ENCODE measurements around the gene OR5AU1.
"Not testable (repeated sequence)": the region's sequence is repeated elsewhere in the genome, so short reads cannot be mapped to it uniquely, and the experiment has no call there.

OR5AU1 gene

GRCh38 chr14:21192875-21193535, 37.1 kb upstream of the OR5AU1 start:
- TF ChIP-seq GATA1 (IDR thresholded peaks at IDR 0.05; ENCODE audit: low read depth, low read length) = no peak
- no peak for TF ChIP-seq POLR2A (IDR thresholded peaks at IDR 0.05; ENCODE audit: low read length)
- DNase-seq = no peak

GRCh38 chr14:21192447-21192822, 36.6 kb upstream of the OR5AU1 start:
- TF ChIP-seq GATA1 (IDR thresholded peaks at IDR 0.05; ENCODE audit: low read depth, low read length) (no peak), POLR2A (IDR thresholded peaks at IDR 0.05; ENCODE audit: low read length) (no peak)
- no peak for DNase-seq

GRCh38 chr14:21191809-21192446, 36.1 kb upstream of the OR5AU1 start:
- TF ChIP-seq POLR2A (IDR thresholded peaks at IDR 0.05; ENCODE audit: low read length) = no peak
- TF ChIP-seq GATA1 (IDR thresholded peaks at IDR 0.05; ENCODE audit: low read depth, low read length) = no peak
- DNase-seq = peak; percentile 60 to 65

- TF ChIP-seq GATA1 (IDR thresholded peaks at IDR 0.05; ENCODE audit: low read depth, low read length) (no peak), POLR2A (IDR thresholded peaks at IDR 0.05; ENCODE audit: low read length) (no peak)
- no peak for DNase-seq
Measured at GRCh38 chr14:21191261-21191808, 35.5 kb upstream of the OR5AU1 start.

- no peak for DNase-seq
- TF ChIP-seq POLR2A (IDR thresholded peaks at IDR 0.05; ENCODE audit: low read length) (no peak), GATA1 (IDR thresholded peaks at IDR 0.05; ENCODE audit: low read depth, low read length) (no peak)
Measured at GRCh38 chr14:21185491-21185890, 29.6 kb upstream of the OR5AU1 start.

GRCh38 chr14:21184254-21184653, 28.4 kb upstream of the OR5AU1 start:
- DNase-seq = no peak

GRCh38 chr14:21182166-21182565, 26.3 kb upstream of the OR5AU1 start:
- DNase-seq = no peak
- no peak for TF ChIP-seq POLR2A (IDR thresholded peaks at IDR 0.05; ENCODE audit: low read length)
- no peak for TF ChIP-seq GATA1 (IDR thresholded peaks at IDR 0.05; ENCODE audit: low read depth, low read length)

More at GRCh38 chr14:21184254-21184653, 28.4 kb upstream of the OR5AU1 start:
- TF ChIP-seq GATA1 (IDR thresholded peaks at IDR 0.05; ENCODE audit: low read depth, low read length) (no peak), POLR2A (IDR thresholded peaks at IDR 0.05; ENCODE audit: low read length) (no peak)

- DNase-seq = no peak
- TF ChIP-seq POLR2A (IDR thresholded peaks at IDR 0.05; ENCODE audit: low read length) (no peak), GATA1 (IDR thresholded peaks at IDR 0.05; ENCODE audit: low read depth, low read length) (no peak)
Measured at GRCh38 chr14:21171128-21171527, 15.3 kb upstream of the OR5AU1 start.

GRCh38 chr14:21169573-21169972, 13.7 kb upstream of the OR5AU1 start:
- no peak for DNase-seq

GRCh38 chr14:21168055-21168454, 12.2 kb upstream of the OR5AU1 start:
- TF ChIP-seq GATA1 (IDR thresholded peaks at IDR 0.05; ENCODE audit: low read depth, low read length) (no peak), POLR2A (IDR thresholded peaks at IDR 0.05; ENCODE audit: low read length) (no peak)
- no peak for DNase-seq

More at GRCh38 chr14:21169573-21169972, 13.7 kb upstream of the OR5AU1 start:
- no peak for TF ChIP-seq POLR2A (IDR thresholded peaks at IDR 0.05; ENCODE audit: low read length)
- no peak for TF ChIP-seq GATA1 (IDR thresholded peaks at IDR 0.05; ENCODE audit: low read depth, low read length)

- not testable (repeated sequence) for DNase-seq
Measured at GRCh38 chr14:21165670-21166069, 9.8 kb upstream of the OR5AU1 start.

GRCh38 chr14:21165002-21165605, 9.2 kb upstream of the OR5AU1 start:
- not testable (repeated sequence) for DNase-seq

GRCh38 chr14:21163871-21164291, 8.0 kb upstream of the OR5AU1 start:
- TF ChIP-seq POLR2A (IDR thresholded peaks at IDR 0.05; ENCODE audit: low read length) = no peak
- TF ChIP-seq GATA1 (IDR thresholded peaks at IDR 0.05; ENCODE audit: low read depth, low read length) = no peak
- DNase-seq = no peak

GRCh38 chr14:21162081-21162480, 6.2 kb upstream of the OR5AU1 start:
- DNase-seq = no peak

More at GRCh38 chr14:21162081-21162480, 6.2 kb upstream of the OR5AU1 start:
- no peak for TF ChIP-seq POLR2A (IDR thresholded peaks at IDR 0.05; ENCODE audit: low read length)
- no peak for TF ChIP-seq GATA1 (IDR thresholded peaks at IDR 0.05; ENCODE audit: low read depth, low read length)

Data from erythroblast (primary cell).